DND-41 (cell line): Measurements from ENCODE around the gene MTA2.
"Not testable (repeated sequence)": the region's sequence is repeated elsewhere in the genome, so short reads cannot be mapped to it uniquely, and the experiment has no call there.

Experiments
- ATAC-seq: fragments of 200-7000 bp; cut with Tn5 transposase; 3 replicates; pipeline ENCODE4 v1.9.1; 2021; ENCODE audit warnings: low read depth; ENCODE audit not compliant: insufficient read depth
- DNase-seq: peaks from one replicate; pipeline ENCODE4 v3.0.0-alpha.2; 2020
- H2AFZ ChIP-seq: 2 replicates; pipeline ENCODE4 v1.6.0; 2012; ENCODE audit warnings: low read depth, low read length
- H3K27ac ChIP-seq: 2 replicates; pipeline ENCODE4 v1.5.1; 2012; ENCODE audit warnings: low read length, inconsistent platforms
- H3K27me3 ChIP-seq: fragments of 200-600 bp; sonication (generic); 2 replicates; pipeline ENCODE4 v1.6.0; 2012; ENCODE audit warnings: low read length, mild to moderate bottlenecking, inconsistent platforms; ENCODE audit not compliant: insufficient read depth, poor library complexity
- H3K36me3 ChIP-seq: 2 replicates; pipeline ENCODE4 v1.5.1; 2012; ENCODE audit warnings: low read length, inconsistent platforms; ENCODE audit not compliant: insufficient read depth
- H3K4me1 ChIP-seq: 2 replicates; pipeline ENCODE4 v1.5.1; 2012; ENCODE audit warnings: mild to moderate bottlenecking, low read length; ENCODE audit not compliant: insufficient read depth
- H3K4me2 ChIP-seq: 2 replicates; pipeline ENCODE4 v1.6.0; 2012; ENCODE audit warnings: mild to moderate bottlenecking, moderate library complexity, low read length, inconsistent platforms; ENCODE audit not compliant: insufficient read depth
- H3K4me3 ChIP-seq, 2 experiments: fragments of 200-600 bp in 1 of 2; shearing (Covaris generic) in 1 of 2; 2 replicates each; pipeline ENCODE4 v1.5.1; 2012 to 2016; ENCODE audit warnings: inconsistent platforms in 2 of 2, low read length in 2 of 2, mild to moderate bottlenecking in 2 of 2, low read depth in 1 of 2, moderate library complexity in 1 of 2
- H3K79me2 ChIP-seq: 2 replicates; pipeline ENCODE4 v1.6.0; 2012; ENCODE audit warnings: low read length, inconsistent platforms; ENCODE audit not compliant: insufficient read depth
- H3K9ac ChIP-seq: 2 replicates; pipeline ENCODE4 v1.6.0; 2012; ENCODE audit warnings: low read depth, mild to moderate bottlenecking, inconsistent platforms, low read length, moderate library complexity
- H3K9me3 ChIP-seq: 2 replicates; pipeline ENCODE4 v1.5.1; 2012; ENCODE audit warnings: low read length, moderate library complexity, mild to moderate bottlenecking, inconsistent platforms; ENCODE audit not compliant: insufficient read depth, severe bottlenecking
- H4K20me1 ChIP-seq: 2 replicates; pipeline ENCODE4 v1.6.0; 2012; ENCODE audit warnings: low read length; ENCODE audit not compliant: insufficient read depth
- CTCF ChIP-seq: IDR thresholded peaks from 2 replicates; pipeline ENCODE4 v1.5.1; 2012; ENCODE audit warnings: borderline replicate concordance, low read length, moderate library complexity, mild to moderate bottlenecking; ENCODE audit not compliant: poor library complexity, severe bottlenecking; ENCODE audit errors: extremely low read depth
- EZH2 ChIP-seq: IDR thresholded peaks from 3 replicates; pipeline ENCODE4 v1.6.1; 2012; ENCODE audit warnings: borderline replicate concordance, low read depth, mild to moderate bottlenecking, moderate library complexity, low read length, inconsistent platforms; ENCODE audit not compliant: severe bottlenecking

Gene MTA2

GRCh38 chr11:62560566-62561103 is 41.0 kb downstream of the MTA2 start:
- ATAC-seq (no peak), DNase-seq (peak; percentile 71)
- H3K27ac ChIP-seq = no peak overlapping the region; the same call in 1 of the 2 replicates
- H3K36me3 ChIP-seq = peaks cover 76% of the 10 kb centered on the region
- no peaks in the 10 kb centered on the region for H3K27me3 ChIP-seq
- H2AFZ ChIP-seq = no peak overlapping the region
- H4K20me1 ChIP-seq = peaks cover 46% of the 10 kb centered on the region
- no peaks in the 10 kb centered on the region for H3K9me3 ChIP-seq
- H3K9ac ChIP-seq = no peak overlapping the region; the same call in 1 of the 2 replicates
- no peak overlapping the region for H3K4me2 ChIP-seq
- no peak overlapping the region for H3K4me3 ChIP-seq
- TF ChIP-seq EZH2 (no peak), CTCF (peak; percentile 72)
- peaks cover 67% of the 10 kb centered on the region for H3K4me1 ChIP-seq
- H3K79me2 ChIP-seq = peaks cover 29% of the 10 kb centered on the region

GRCh38 chr11:62559626-62560025 is 42.0 kb downstream of the MTA2 start:
- H3K9me3 ChIP-seq, DNase-seq, H2AFZ ChIP-seq, H3K9ac ChIP-seq, ATAC-seq, H3K4me3 ChIP-seq, H3K4me2 ChIP-seq, H3K27me3 ChIP-seq: not testable (repeated sequence)
- Histone ChIP-seq H4K20me1 (peaks cover 46% of the 10 kb centered on the region), H3K36me3 (peaks cover 68% of the 10 kb centered on the region), H3K4me1 (peaks cover 77% of the 10 kb centered on the region), H3K79me2 (peaks cover 20% of the 10 kb centered on the region), H3K27ac (0 out of 2 replicates have a peak overlapping the region, but pooled peaks have one; percentile 14)

GRCh38 chr11:62559204-62559603 is 42.5 kb downstream of the MTA2 start:
- TF ChIP-seq CTCF (no peak), EZH2 (no peak)
- Histone ChIP-seq H4K20me1 (peaks cover 46% of the 10 kb centered on the region), H3K4me1 (peaks cover 81% of the 10 kb centered on the region), H3K27me3 (no peaks in the 10 kb centered on the region), H3K36me3 (peaks cover 64% of the 10 kb centered on the region), H3K4me2 (no peak overlapping the region), H3K9me3 (no peaks in the 10 kb centered on the region), H2AFZ (no peak overlapping the region), H3K79me2 (peaks cover 16% of the 10 kb centered on the region), H3K9ac (no peak overlapping the region), H3K27ac (0 out of 2 replicates have a peak overlapping the region, but pooled peaks have one; percentile 14), H3K4me3 (no peak overlapping the region)
- ATAC-seq = no peak
- DNase-seq = no peak

- ATAC-seq = no peak
- Histone ChIP-seq H3K4me3 (no peak overlapping the region), H2AFZ (no peak overlapping the region), H4K20me1 (peaks cover 44% of the 10 kb centered on the region), H3K9ac (no peak overlapping the region), H3K36me3 (peaks cover 59% of the 10 kb centered on the region), H3K9me3 (no peaks in the 10 kb centered on the region), H3K79me2 (peaks cover 10% of the 10 kb centered on the region; the same call in 1 of the 2 replicates), H3K4me1 (peaks cover 82% of the 10 kb centered on the region), H3K27me3 (no peaks in the 10 kb centered on the region), H3K27ac (no peak overlapping the region), H3K4me2 (no peak overlapping the region)
- no peak for DNase-seq
- TF ChIP-seq CTCF (no peak), EZH2 (no peak)
Observed at GRCh38 chr11:62558669-62559068, 43.0 kb downstream of the MTA2 start.
